ENCODE measurements around the gene MRPL55.

DNA sequence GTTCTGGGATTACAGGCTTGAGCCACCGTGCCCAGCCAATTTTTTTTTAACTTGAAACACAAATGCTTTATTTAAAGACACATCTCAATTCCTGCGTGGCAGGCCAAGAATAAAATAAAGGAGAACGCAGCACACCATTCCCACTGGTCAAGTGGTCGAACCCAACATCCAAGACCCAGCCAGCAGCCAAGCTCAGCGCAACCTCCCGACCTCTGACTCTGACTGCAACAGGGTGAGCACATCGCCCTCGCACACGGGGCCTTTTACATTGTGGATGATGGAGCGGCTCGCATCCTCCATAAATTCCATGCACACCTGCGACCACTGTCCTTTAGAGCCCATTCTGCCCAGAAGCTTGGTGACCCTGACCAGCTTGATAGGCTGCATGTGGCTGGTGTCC is 25.5 kb upstream of the MRPL55 start:
- TF ChIP-seq POLR2A (IDR thresholded peaks at IDR 0.05; ENCODE audit: low read length) (no peak), GATA1 (IDR thresholded peaks at IDR 0.05; ENCODE audit: low read depth, low read length) (no peak)
